GM12878 (cell line): ENCODE measurements around the gene MYO1H.

Experiments
- CTCF ChIP-seq, 3 experiments: IDR thresholded peaks in 2 of 3; conservative IDR thresholded peaks in 1 of 3; 2 replicates each; pipeline ENCODE4 v1.5.1; 2011; ENCODE audit warnings: low read depth in 3 of 3, low read length in 3 of 3, mild to moderate bottlenecking in 3 of 3, control low read depth in 2 of 3, moderate library complexity in 2 of 3, inconsistent platforms in 1 of 3, mixed read lengths in 1 of 3; ENCODE audit not compliant: control insufficient read depth in 2 of 3, insufficient read depth in 1 of 3; ENCODE audit errors: extremely low read depth in 1 of 3
- FOXM1 ChIP-seq: IDR thresholded peaks from 2 replicates; pipeline ENCODE4 v1.6.1; 2012; ENCODE audit warnings: low read depth, mild to moderate bottlenecking, inconsistent platforms, low read length, moderate library complexity
- MTA3 ChIP-seq: IDR thresholded peaks from 2 replicates; pipeline ENCODE4 v1.6.1; 2012; ENCODE audit warnings: low read length, inconsistent platforms, borderline replicate concordance
- RELA ChIP-seq: fragments of 450-650 bp; IDR thresholded peaks from 2 replicates; pipeline ENCODE4 v1.8.0; 2014; ENCODE audit warnings: borderline replicate concordance; ENCODE audit not compliant: partially characterized antibody
- REST ChIP-seq: IDR thresholded peaks from 2 replicates; pipeline ENCODE4 v1.6.1; 2012; ENCODE audit warnings: mild to moderate bottlenecking, low read depth, low read length
- SMAD1 ChIP-seq: fragments of 450-650 bp; IDR thresholded peaks from 2 replicates; pipeline ENCODE4 v1.6.1; 2018; ENCODE audit warnings: mild to moderate bottlenecking, low read depth; ENCODE audit not compliant: partially characterized antibody
- SMC3 ChIP-seq: IDR thresholded peaks from 2 replicates; pipeline ENCODE4 v1.6.1; 2011; ENCODE audit warnings: low read length, improper control_type of control experiment, borderline replicate concordance
- SRF ChIP-seq, 2 experiments: IDR thresholded peaks; 2 replicates each; pipeline ENCODE4 v1.6.1; 2011; ENCODE audit warnings: low read depth in 2 of 2, low read length in 2 of 2, mild to moderate bottlenecking in 1 of 2, moderate library complexity in 1 of 2

GRCh38 chr12:109483346-109483745 lies 135.6 kb downstream of the MYO1H start:
- TF ChIP-seq FOXM1 (no peak), RELA (no peak), SRF (IDR thresholded peaks at IDR 0.05; ENCODE audit: low read depth in 2 of 2, low read length in 2 of 2) (no peak), CTCF (IDR thresholded peaks at IDR 0.05 in 2 of 3, conservative IDR thresholded peaks at IDR 0.05 in 1 of 3; ENCODE audit: control insufficient read depth in 2 of 3, extremely low read depth in 1 of 3, insufficient read depth in 1 of 3, low read depth in 3 of 3, low read length in 3 of 3) (no peak), REST (no peak), SMAD1 (no peak), MTA3 (no peak), SMC3 (no peak)
